HG03045 (cell line): ENCODE data around the gene PSD4.

ENCODE experiments used
- ATAC-seq: cut with Tn5 transposase; IDR thresholded peaks from one replicate; pipeline ENCODE4 v1.9.1; 2021; ENCODE audit warnings: mild to moderate bottlenecking, moderate library complexity; ENCODE audit not compliant: unreplicated experiment

PSD4 gene

GRCh38 chr2:113219889-113220641 lies 46.3 kb downstream of the PSD4 start:
- no peak for ATAC-seq

DNA sequence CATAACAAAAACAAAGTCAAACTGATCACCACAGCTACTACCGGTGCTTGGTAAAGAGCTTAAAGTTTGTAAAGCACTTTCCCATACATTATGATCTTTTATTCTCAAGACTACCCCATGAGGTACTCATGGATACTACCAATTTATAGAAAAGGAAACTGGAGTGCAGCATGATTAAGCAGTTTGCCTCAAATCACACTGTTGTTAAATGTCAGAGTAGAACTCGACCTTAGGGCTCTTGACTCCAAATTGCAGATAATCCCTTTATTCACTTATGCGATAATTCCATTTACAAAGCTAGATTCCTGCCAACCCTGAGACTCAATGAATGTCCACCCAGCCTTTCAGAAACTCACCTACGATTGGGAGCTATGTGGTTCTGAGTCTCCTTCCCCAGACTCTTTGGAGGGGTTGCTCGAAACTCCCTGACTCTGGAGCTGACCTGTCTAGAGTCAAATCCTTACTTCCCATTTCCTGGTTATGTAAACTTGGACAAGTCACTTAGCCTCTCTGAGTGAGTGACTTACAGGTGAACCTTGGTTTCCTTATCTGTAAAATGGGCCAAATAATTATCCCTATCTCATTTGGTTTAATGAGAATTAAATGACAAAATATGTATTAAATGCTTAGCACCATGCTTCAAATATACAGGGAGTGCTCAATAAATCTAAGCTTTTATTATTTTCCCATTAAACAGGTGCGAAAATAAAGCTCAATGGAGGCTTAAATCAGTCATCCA lies 47.4 kb downstream of the PSD4 start:
- no peak for ATAC-seq

- no peak for ATAC-seq
Measured at GRCh38 chr2:113221846-113222245, 48.1 kb downstream of the PSD4 start.

GRCh38 chr2:113223813-113224212 lies 50.0 kb downstream of the PSD4 start:
- ATAC-seq: no peak

DNA sequence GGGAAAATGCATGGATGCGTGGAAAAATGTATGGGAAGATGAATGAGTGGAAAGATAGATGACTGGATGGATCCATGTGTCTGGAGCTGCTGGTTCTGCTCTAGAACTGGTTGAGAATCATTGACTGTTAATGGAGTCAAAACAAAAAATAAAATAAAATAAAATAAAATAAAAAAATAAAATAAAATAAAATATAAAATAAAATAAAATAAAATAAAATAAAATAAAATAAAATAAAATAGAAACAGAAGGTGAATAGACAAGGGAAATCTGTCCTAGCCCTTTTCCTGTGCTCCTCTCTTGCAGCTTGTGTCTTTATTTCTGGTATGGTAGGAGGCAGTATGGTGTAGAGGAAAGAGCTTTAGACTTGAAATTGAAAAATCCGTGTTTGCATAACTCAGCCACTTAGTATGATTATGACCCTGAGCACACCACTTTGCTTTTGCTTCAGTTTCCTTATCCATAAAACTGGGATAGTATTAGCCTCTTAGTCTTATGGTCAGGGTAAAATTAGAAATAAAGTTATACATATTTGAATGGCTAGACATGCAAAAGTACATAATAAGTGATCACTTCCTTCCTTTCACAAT lies 51.0 kb downstream of the PSD4 start:
- no peak for ATAC-seq

DNA sequence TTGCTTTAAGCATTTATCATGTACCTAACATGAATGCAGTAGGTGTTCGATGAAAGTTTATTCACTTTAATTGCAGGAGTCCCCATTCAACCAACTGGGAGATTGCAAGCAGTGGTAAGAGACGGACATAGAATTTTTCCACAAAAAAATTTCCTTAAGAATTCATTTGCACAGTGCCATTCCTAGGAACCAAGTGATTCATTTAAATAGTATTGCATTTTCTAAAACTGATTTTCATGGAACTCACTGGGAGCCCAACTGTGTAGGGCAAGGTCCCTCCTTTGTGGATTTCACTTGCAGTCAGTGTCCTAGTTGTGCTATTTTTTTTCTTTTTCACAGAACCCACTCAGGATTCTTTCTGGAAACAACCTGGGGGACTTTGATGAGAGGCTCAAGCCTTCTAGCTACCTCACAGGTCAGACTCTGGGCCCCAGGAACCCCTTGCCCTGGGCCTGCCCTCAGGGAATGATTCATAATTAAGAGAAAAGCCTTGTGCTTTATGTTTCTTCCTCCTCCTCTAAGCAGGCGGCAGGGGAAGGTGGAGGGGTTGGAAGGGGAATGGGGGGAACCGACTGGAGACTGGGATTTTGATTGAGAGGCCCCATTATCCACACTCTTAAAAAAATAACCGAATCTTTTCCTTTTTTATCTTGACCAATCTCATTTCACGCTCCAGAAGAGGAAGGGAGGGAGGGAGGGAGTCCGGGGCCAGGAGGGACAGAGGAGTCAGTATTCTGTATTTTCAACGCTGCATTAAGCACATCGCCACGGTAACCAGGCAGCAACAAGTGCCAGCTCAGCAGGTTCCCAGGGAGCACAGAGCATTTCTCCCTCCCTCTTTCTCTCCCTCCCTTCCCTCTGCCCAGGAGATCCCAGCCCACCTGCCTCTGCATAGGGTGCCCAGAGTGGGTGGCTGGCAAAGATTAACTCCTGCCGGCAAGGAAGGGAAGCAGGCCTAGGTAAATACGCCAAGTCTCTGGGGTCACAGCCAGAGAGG lies 51.8 kb downstream of the PSD4 start:
- no peak for ATAC-seq

DNA sequence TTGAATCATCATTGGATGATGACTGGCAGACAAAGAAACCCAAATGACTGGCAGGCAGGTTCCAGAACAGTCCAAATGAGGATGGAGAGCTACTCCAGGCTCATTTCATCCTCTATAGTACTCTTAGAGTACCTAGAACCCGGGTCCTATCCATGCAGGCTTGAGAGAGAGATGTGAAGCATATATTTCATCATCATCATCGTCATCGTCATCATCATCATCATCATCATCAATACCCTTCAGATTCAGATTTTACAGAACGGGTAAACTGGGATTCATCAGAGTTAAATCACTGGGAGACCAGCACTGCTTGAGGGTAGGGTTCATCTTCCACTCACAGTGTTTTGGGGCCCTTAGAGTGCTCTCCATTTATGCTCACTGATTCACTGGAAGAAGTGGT lies 52.7 kb downstream of the PSD4 start:
- no peak for ATAC-seq

GRCh38 chr2:113227290-113227689 lies 53.5 kb downstream of the PSD4 start:
- ATAC-seq: no peak

DNA sequence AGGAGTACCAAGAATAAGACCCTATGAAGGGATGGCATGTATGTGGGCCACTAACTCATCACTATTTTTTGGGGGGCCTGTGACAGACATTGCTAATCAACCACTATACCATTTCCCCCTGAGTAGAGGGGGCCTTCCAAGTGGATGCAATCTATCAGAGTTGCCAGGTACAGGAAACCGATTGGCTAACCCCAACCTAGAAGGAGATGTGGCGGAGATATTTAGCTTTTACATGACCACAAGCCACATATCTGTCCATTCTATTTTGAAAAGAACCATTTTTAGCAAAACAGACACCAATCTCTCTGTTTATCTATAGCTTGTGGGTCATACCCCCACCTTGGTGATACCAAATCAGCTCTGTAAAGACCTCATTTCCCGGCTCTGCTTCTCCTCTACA lies 53.9 kb downstream of the PSD4 start:
- ATAC-seq: no peak

DNA sequence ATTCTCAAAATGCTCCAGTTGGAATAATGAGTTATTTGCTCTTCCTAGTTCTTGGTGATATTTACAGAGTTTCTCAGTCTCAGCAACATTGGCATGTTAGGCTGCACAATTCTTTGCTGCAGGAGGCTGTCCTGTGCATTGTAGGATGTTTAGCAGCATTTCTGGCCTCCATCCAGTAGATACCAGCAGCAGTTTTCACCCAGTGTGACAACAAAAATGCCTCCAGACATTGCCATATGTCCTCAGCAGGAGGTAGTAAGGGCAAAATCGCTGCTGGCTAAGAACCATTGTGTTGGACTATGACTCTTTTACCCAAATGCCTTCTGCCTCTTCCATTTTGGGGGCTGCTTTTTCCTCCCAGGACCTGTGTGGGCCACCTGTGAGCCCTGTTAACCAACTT lies 54.6 kb downstream of the PSD4 start:
- no peak for ATAC-seq

- ATAC-seq: no peak
Measured at GRCh38 chr2:113228991-113229716, 55.4 kb downstream of the PSD4 start.

DNA sequence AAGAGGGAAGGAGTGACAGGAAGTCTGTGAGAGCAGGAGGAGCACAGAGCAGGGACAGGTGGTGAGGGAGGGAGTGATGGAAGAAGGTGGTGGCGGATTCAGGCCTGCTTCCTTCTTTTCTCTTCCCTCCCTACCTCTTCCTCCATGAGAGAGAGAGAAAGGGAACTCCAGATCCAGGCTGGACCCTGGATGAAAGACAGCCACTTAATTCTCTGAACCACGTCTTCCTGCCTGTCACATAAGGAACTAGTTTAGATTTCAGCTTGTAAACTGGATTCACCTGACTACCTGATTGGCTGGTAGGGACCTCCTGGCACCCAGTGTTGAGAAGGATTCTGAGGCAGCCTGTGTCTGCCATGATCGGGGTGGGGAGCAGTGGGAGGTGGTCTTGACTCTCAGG lies 56.0 kb downstream of the PSD4 start:
- no peak for ATAC-seq

GRCh38 chr2:113230531-113230930 lies 56.8 kb downstream of the PSD4 start:
- ATAC-seq: no peak

DNA sequence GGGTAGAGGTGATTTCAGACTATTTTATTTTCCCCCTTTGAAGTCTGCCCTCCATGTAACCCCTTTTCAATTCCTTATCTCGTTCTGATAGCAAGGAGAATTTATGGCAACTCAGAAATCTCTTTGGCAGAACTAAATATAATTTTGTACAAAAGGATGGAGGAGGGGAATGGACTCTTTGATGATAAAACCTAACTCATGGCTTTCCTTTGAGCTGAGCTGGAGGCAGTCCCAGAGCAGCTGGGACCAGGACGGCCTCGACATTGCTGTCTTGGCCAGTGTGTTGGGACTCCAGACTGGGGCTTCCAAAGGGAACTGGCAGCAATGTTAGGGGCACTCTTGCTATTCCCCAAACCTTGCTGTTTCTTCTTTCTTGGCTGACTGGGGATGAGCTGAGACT lies 57.3 kb downstream of the PSD4 start:
- no peak for ATAC-seq

- no peak for ATAC-seq
Measured at GRCh38 chr2:113232123-113232522, 58.4 kb downstream of the PSD4 start.

DNA sequence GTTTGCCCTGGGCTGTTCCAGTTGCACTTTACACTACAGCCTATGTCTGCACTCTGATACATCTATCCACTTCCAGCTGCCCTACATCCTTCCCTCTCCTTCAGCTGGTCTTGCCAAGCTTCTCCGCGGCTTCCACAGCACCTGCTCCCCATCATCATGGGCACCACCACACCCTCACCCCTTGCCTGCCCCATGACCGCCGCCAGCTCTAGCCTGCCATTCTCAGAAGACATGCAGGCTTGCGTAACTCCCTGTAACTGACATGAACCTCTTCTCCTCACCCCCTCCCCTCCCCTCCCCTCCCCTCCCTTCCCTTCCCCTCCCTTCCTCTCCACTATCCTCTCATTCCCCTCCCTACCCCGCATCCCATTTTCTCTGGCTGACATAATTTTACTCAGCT lies 59.0 kb downstream of the PSD4 start:
- no peak for ATAC-seq

DNA sequence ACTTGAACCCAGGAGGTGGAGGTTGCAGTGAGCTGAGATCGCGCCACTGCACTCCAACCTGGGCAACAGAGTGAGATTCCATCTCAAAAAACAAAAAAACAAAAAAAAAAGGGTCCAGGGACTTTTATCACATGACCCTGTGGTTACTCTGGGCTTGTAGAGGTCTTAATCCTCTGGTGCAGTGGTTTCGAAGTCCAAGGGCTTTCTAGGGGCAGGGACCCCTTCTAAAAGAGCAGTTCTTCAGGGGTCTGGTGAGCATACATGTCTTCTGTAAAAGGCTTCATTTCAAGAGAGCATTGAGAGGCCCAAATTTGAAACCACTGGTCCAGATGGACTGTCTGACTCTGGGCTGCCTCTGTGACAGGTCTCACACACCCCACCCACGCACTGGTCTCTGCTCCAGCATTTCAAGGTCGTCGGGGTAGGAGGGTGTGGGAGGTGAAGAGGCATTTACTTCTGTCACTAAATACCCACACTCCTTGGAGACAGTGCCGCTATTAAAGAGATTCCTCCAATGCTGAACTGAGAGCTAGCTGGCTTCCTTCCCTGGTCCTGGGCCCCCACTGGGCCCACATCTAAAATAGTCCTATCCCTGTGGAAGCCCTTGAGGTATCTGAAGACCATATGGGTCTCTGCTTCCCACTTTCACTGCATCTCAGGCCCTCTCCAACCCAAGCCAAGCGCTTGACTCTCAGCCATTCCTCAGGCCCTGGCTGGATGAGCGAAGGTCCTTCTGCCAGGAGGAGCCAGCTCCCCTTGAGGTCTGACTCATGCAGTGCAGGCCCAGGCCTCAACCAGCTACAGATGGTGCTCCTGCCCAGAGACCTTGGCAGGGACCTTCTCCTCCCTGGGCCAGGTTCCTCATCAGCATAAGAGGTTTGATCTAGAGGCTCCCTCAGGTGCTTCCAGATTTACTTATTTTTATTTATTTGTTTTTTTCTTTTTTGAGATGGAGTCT lies 60.1 kb downstream of the PSD4 start:
- no peak for ATAC-seq

DNA sequence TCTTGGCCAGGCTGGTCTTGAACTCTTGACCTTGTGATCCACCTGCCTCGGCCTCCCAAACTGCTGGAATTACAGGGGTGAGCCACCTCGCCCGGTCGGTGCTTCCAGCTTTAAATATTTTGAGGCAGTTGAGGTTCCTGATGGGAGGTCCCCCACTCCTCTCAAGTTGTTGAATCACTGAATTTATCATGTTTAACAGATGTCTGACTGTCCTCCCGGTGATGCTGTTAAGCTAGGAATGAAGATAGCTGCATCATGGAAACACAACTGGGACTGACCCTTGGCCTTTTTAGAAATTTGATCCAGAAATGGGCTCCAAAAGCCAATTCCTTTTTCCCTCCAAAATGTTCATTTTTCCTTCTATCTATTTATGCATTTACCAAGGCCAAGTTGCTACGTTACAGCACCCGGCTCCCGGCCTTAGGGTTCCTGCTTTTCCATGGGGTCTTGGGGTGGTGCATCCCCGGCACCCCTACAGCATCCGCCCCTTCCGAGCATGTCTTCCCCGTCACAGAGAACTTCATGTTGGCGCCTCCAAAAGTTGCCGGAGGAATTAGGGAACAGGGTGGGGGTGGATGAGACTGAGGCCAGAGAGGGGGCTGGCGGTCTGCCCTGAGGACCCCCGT lies 61.1 kb downstream of the PSD4 start:
- peak; percentile 13 for ATAC-seq
